Measurements from ENCODE around the gene FBH1. TPM values are rescaled to one million over a fixed set of nuclear protein-coding genes. Genes with fewer than 3 reads are reported as not detected.

The FBH1 gene
- total and polyA plus RNA-seq, 2 experiments from 2014 or later, result 62.5 to 90.8 TPM

DNA sequence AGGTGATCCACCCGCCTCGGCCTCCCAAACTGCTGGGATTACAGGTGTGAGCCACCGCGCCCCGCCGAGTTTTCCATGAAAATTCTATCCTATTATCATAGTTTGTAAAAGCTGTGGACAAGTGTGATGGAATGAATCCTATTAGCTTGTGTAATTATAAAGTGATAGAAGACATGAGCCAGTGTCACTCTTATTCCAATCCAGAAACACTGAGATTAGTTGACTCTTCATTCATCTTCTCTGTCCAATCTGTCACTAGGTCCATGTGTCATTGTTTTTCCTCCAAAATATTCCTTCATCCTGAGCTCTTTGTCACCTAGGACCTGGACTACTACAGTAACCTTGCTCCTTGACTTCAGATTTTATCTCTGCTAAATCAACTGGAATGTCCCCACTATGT is 13.5 kb downstream of the FBH1 start:
- Histone ChIP-seq H3K27me3 (ENCODE audit: insufficient read depth) (no peaks in the 10 kb centered on the region), H3K79me2 (replicated peaks; ENCODE audit: insufficient read depth) (peaks cover 60% of the 10 kb centered on the region), H3K4me3 (no peak overlapping the region), H3K27ac (ENCODE audit: low read depth) (no peak overlapping the region), H3K36me3 (ENCODE audit: insufficient read depth) (no peaks in the 10 kb centered on the region; the same call in none of the 2 replicates), H3F3A (replicated peaks; ENCODE audit: low read depth) (no peaks in the 10 kb centered on the region), H3K9me2 (ENCODE audit: insufficient read depth) (no peaks in the 10 kb centered on the region), H2AFZ (no peak overlapping the region), H3K4me2 (no peak overlapping the region), H3K4me1 (ENCODE audit: insufficient read depth) (no peaks in the 10 kb centered on the region), H4K20me1 (replicated peaks; ENCODE audit: insufficient read depth) (peaks cover 23% of the 10 kb centered on the region)
- Mint-ChIP-seq H3K4me1 (no peaks in the 10 kb centered on the region), H3K27ac (no peak overlapping the region), H3K9me3 (no peaks in the 10 kb centered on the region), H3K27me3 (ENCODE audit: insufficient read depth, low read depth, poor library complexity) (no peaks in the 10 kb centered on the region), H3K4me3 (no peak overlapping the region), H3K36me3 (ENCODE audit: low read depth) (peaks cover 21% of the 10 kb centered on the region)
- DNase-seq (ENCODE audit: low spot score) (no peak), ATAC-seq (no peak)
- TF ChIP-seq, protein P1, sequence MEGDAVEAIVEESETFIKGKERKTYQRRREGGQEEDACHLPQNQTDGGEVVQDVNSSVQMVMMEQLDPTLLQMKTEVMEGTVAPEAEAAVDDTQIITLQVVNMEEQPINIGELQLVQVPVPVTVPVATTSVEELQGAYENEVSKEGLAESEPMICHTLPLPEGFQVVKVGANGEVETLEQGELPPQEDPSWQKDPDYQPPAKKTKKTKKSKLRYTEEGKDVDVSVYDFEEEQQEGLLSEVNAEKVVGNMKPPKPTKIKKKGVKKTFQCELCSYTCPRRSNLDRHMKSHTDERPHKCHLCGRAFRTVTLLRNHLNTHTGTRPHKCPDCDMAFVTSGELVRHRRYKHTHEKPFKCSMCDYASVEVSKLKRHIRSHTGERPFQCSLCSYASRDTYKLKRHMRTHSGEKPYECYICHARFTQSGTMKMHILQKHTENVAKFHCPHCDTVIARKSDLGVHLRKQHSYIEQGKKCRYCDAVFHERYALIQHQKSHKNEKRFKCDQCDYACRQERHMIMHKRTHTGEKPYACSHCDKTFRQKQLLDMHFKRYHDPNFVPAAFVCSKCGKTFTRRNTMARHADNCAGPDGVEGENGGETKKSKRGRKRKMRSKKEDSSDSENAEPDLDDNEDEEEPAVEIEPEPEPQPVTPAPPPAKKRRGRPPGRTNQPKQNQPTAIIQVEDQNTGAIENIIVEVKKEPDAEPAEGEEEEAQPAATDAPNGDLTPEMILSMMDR (conservative IDR thresholded peaks at IDR 0.05; ENCODE audit: low read depth in 2 of 2), result no peak
- TF ChIP-seq EZH2 (IDR thresholded peaks at IDR 0.05; ENCODE audit: low read depth, unreplicated experiment) (no peak), POLR2AphosphoS5 (IDR thresholded peaks at IDR 0.05; ENCODE audit: low read depth) (no peak), JUNB (IDR thresholded peaks at IDR 0.05; ENCODE audit: unreplicated experiment) (no peak), ZNF331 (CRISPR knock-in tag; IDR thresholded peaks at IDR 0.05; ENCODE audit: low read depth) (no peak), STAT1 (IDR thresholded peaks at IDR 0.05; ENCODE audit: unreplicated experiment) (no peak), EZH2phosphoT487 (IDR thresholded peaks at IDR 0.05; ENCODE audit: unreplicated experiment) (no peak), CREB1 (CRISPR knock-in tag; IDR thresholded peaks at IDR 0.05; ENCODE audit: low read depth) (no peak), ZNF114 (CRISPR knock-in tag; IDR thresholded peaks at IDR 0.05) (no peak)
- TF ChIP-seq, protein P2, sequence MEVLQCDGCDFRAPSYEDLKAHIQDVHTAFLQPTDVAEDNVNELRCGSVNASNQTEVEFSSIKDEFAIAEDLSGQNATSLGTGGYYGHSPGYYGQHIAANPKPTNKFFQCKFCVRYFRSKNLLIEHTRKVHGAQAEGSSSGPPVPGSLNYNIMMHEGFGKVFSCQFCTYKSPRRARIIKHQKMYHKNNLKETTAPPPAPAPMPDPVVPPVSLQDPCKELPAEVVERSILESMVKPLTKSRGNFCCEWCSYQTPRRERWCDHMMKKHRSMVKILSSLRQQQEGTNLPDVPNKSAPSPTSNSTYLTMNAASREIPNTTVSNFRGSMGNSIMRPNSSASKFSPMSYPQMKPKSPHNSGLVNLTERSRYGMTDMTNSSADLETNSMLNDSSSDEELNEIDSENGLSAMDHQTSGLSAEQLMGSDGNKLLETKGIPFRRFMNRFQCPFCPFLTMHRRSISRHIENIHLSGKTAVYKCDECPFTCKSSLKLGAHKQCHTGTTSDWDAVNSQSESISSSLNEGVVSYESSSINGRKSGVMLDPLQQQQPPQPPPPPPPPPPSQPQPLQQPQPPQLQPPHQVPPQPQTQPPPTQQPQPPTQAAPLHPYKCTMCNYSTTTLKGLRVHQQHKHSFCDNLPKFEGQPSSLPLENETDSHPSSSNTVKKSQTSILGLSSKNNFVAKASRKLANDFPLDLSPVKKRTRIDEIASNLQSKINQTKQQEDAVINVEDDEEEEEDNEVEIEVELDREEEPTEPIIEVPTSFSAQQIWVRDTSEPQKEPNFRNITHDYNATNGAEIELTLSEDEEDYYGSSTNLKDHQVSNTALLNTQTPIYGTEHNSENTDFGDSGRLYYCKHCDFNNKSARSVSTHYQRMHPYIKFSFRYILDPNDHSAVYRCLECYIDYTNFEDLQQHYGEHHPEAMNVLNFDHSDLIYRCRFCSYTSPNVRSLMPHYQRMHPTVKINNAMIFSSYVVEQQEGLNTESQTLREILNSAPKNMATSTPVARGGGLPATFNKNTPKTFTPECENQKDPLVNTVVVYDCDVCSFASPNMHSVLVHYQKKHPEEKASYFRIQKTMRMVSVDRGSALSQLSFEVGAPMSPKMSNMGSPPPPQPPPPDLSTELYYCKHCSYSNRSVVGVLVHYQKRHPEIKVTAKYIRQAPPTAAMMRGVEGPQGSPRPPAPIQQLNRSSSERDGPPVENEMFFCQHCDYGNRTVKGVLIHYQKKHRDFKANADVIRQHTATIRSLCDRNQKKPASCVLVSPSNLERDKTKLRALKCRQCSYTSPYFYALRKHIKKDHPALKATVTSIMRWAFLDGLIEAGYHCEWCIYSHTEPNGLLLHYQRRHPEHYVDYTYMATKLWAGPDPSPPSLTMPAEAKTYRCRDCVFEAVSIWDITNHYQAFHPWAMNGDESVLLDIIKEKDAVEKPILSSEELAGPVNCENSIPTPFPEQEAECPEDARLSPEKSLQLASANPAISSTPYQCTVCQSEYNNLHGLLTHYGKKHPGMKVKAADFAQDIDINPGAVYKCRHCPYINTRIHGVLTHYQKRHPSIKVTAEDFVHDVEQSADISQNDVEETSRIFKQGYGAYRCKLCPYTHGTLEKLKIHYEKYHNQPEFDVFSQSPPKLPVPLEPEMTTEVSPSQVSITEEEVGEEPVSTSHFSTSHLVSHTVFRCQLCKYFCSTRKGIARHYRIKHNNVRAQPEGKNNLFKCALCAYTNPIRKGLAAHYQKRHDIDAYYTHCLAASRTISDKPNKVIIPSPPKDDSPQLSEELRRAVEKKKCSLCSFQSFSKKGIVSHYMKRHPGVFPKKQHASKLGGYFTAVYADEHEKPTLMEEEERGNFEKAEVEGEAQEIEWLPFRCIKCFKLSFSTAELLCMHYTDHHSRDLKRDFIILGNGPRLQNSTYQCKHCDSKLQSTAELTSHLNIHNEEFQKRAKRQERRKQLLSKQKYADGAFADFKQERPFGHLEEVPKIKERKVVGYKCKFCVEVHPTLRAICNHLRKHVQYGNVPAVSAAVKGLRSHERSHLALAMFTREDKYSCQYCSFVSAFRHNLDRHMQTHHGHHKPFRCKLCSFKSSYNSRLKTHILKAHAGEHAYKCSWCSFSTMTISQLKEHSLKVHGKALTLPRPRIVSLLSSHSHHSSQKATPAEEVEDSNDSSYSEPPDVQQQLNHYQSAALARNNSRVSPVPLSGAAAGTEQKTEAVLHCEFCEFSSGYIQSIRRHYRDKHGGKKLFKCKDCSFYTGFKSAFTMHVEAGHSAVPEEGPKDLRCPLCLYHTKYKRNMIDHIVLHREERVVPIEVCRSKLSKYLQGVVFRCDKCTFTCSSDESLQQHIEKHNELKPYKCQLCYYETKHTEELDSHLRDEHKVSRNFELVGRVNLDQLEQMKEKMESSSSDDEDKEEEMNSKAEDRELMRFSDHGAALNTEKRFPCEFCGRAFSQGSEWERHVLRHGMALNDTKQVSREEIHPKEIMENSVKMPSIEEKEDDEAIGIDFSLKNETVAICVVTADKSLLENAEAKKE (CRISPR knock-in tag; IDR thresholded peaks at IDR 0.05), result no peak
